ENCODE measurements around the gene STRN3.
"Not testable (repeated sequence)": the region's sequence is repeated elsewhere in the genome, so short reads cannot be mapped to it uniquely, and the experiment has no call there.

The STRN3 gene

DNA sequence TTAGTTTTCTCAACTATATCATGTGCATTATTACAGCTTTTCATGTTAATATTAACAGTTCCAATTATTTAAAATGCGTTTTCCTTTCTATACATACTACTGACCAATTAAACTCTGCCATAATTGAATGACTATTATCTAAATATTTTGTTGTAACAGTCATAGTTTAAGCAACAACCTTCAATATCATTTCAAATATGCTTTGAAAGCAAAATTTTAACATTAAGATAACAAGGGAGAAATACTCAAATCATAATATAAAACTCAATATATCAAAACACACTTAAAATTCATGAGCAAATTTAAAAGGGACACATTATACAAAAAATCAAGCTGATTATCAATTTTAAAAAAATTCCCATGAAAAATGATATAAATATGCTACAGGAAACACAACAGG lies 111.4 kb downstream of the STRN3 start:
- DNase-seq (ENCODE audit: low read depth in 2 of 2), result no peak

DNA sequence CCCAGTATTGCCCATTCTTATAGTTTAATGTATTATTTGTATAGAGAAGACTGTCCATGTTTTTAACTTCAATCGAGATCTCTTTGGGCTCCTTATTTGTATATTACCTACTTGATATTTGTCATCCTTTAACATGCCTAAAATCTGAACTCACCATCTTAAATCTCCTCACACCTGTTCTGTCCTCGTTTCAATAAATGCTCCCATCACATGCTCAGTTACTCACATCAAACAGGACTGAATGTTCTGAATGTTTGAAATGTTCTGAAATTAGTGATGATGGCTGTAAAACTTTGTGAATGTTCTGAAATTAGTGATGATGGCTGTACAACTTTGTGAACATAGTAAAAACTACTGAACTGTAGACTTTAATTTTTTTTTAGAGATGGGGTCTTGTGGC lies 117.4 kb downstream of the STRN3 start:
- DNase-seq (ENCODE audit: low read depth in 2 of 2), result no peak

DNA sequence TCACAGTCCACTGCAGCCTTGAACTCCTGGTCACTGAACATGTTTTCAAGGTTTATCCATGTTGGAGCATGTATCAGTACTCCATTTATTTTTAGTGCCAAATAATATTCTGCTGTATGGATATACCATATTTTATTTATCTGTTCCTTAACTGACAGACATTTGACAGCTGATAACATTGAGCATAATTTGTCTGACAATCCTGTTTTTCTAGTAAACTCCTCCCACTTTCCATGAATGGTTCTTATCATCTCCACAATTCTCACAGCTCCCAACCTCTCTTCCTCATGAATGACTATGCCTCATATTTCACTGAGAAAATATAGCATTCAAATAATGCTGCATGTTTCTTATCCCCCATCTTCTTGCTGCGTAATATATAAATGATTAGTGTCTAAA lies 118.5 kb downstream of the STRN3 start:
- no peak for DNase-seq (ENCODE audit: low read depth in 2 of 2)

DNA sequence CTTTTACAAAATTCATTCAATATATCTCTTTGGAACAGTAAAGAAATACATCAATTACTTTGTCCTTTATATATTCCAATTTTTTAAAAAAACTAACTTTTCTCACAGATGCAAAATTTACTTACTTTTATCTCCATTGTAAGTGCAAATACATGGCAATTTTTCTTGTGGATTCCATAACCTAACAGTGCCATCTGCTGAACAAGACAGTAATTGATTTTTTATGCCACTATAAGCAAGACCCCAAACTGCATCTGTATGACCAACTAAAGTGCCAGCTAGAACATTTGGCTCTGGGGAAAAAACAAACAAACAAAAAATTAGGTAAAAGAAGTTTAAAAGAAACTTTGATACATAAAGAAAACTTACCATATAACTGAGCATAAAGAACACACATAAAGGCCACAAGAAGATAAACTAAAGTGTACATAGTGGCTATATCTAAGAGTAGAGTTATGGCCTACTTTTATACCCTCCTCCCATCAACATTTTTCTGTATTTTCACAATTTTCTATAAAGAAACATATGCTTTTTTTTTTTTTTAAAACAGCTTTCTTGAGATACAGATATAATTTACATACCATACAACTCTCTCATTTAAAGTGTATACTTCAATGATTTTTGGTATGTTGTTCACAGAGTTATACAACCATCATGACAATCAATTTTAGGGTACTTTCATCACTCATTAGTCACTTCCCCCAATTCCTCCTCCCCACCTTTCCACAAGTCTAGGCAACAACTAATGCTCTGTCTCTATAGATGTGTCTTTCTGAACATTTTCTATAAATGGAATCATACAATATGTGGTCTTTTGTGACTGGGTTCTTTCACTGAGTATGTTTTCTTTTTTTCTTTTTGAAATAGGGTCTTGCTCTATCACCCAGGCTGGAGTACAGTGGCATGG lies 119.2 kb downstream of the STRN3 start:
- DNase-seq (ENCODE audit: low read depth in 2 of 2), result no peak

DNA sequence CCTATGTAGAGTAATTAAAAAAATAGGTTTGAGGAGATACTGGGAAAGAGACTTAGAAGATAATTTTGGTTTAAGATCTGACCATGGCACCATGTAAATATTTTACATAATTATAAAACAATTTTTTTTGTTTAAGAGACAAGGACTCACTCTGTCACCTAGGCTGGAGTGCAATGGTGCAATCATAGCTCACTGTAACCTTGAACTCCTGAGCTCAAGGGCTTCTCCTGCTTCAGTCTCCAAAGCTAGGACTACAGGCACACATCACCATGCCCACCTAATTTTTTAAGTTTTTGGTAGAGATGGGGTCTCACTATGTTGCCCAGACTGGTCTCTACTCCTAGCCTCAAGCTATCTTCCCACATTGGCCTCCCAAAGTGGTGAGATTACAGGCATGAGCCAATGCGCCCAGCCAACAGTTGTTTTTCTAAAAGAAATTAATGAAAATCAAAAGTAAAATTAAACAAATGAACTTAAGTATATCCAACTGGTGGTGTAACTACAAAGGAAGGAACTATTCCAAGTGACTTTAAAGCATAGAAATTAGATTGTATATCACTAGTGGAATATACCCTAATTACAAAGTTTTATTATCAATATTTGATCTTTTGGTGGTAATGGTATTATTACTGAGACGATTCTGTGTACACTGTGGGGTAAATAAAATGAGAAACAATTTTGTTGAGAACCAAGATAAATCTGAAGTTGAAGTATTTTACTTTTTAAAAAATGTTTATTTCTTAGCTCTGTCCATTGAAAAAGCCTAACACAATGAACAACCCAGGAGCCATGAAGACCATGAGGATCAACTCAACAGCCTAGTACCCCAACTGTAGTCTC lies 122.7 kb downstream of the STRN3 start:
- no peak for DNase-seq (ENCODE audit: low read depth in 2 of 2)

DNA sequence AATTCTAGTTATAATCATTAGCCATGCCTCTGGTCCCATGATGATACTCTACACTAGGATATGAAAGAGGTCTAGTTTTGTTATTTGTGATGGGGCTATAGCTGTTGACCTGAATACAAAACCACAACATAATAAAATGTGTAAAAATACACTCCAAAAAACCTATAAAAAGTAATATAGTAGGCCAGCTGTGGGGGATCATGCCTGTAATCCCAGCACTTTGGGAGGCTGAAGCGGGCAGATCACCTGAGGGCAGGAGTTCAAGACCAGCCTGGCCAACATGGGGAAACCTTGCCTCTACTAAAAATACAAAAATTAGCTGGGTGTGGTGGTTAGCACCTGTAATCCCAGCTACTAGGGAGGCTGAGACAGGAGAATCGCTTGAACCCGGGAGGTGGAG lies 129.1 kb downstream of the STRN3 start:
- DNase-seq (ENCODE audit: low read depth in 2 of 2), result not testable (repeated sequence)

DNA sequence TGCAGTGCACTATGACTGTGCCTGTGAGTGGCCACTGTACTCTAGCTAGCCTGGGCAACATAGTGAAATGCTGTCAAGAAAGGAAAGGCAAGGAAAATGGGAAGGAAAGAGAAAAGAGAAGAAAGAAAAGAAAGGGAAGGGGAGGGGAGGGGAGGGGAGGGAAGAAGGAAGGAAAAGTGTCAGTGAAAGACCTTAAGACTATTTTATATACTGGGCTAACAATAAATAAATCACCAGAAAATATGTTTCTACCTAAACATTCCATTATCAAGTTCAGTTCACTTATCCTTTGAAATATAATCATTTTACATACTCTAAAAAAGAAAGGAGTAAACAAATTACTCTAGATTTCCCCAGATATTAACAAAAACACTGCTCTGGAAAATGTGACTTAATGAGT lies 129.7 kb downstream of the STRN3 start:
- DNase-seq (ENCODE audit: low read depth in 2 of 2), result no peak

DNA sequence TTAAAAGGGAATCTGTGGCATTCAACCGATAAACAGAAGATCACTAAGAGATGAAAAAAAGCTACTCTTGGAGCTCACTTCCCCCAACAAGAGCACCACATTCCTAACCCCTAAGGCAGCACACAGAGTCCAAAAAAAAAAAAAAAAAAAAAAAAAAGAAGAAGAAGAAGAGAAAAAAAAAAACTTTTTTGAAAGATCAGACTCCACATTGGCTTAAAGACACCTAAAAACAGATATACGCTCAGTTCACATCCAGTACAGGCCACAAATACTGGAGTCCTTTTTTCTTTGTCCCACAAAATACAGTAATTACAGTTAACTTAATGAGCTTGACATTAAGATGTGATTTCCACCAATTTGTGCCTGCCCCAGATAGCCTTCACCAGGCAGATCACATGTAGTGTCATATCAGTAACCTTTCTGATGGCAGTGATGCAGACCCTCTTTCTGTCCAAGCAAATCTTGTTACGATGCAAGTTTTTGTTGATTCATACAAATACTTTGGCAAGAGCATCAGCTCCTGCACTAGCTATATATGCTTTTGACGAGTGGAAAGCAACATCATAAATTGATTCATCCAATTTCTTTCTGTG lies 131.2 kb downstream of the STRN3 start:
- DNase-seq (ENCODE audit: low read depth in 2 of 2), result no peak

DNA sequence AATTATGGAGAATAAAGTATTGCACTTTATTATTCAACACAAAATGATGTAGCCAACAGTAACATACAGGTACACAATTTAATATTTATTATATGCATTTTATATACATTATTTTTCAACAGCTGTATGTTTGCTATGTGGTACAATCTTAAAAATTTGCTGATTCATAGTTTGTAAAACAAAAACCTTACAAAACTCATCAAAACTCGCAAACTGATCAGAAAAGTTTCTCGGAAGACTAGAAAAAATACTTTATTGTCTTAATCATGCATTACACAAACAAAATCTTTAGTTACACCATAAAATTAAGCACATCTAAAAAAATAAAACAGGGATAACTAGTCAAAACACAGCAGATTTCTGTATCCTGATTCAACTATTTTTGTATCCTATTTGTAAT lies 132.4 kb downstream of the STRN3 start:
- DNase-seq (ENCODE audit: low read depth in 2 of 2), result no peak

DNA sequence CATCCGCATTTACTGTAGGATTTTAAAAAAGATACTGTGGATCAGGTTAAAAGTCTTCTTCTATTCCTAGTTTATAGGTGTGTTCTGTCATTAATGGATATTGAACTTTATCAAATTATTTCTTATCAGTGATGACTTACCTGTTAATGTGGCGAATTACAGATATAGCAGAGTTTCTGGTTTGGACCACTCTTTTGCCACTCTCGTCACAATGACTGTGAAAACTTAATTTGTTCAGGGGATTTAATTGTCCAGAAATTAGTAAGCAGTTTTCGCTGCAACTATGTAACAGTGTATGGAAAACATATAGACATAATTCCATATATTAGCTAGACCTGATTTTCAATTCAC lies 137.0 kb downstream of the STRN3 start:
- no peak for DNase-seq (ENCODE audit: low read depth in 2 of 2)

DNA sequence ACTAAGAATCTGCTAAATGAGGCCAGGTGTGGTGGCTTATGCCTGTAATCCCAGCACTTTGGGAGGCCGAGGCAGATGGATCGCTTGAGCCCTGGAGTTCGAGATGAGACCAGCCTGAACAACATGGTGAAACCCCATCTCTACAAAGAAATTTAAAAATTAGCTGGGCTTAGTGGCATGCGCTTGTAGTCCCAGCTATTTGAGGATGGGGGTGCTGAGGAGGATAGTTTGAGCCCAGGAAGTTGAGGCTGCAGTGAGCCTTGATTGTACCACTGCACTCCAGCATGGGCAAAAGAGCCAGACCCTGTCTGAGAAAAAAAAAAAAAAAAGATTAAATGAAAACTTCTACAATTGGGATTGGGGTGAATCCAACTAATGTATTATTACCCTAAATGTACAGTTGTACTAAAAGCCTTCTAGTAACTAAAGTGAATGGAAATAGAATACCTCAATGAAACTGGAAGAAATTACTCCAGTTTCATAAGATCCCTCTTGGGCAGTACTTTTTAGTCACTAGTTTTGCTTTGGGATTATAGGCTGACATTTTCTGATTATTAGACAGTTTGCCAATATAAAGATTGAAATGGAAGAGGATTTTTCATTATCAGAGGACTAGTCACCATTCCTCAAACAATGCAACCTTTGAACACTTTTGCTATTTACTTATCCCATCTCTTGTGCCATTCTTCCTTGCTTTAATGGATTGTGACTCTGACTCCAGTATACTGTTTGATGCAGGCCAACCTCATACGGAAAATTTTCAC lies 137.5 kb downstream of the STRN3 start:
- no peak for DNase-seq (ENCODE audit: low read depth in 2 of 2)

DNA sequence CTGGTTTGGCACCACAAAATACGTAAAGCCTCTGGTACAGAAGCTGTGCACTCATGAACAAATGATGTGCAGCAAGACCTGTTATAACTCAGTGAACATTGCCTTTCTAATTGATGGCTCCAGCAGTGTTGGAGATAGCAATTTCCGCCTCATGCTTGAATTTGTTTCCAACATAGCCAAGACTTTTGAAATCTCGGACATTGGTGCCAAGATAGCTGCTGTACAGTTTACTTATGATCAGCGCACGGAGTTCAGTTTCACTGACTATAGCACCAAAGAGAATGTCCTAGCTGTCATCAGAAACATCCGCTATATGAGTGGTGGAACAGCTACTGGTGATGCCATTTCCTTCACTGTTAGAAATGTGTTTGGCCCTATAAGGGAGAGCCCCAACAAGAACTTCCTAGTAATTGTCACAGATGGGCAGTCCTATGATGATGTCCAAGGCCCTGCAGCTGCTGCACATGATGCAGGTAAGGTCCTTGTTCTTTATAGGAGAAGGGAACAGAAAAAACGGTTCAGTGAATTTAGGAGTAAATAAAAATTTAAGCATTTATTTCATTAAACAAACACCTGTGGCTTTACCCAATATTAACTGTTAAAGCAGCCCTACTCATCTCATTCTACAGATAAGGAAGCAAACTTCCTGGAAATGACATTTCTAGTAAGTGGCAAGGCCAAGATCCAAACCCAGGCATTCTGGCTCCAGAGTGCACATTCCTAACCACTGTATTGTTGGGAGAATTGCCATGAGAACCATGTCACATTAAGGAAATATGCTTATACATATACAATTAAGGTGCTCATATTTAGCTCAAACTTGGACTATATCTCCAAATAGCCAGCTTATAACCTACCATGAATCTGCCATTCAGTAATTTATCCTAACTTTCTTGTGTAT lies 140.1 kb downstream of the STRN3 start:
- no peak for DNase-seq (ENCODE audit: low read depth in 2 of 2)

DNA sequence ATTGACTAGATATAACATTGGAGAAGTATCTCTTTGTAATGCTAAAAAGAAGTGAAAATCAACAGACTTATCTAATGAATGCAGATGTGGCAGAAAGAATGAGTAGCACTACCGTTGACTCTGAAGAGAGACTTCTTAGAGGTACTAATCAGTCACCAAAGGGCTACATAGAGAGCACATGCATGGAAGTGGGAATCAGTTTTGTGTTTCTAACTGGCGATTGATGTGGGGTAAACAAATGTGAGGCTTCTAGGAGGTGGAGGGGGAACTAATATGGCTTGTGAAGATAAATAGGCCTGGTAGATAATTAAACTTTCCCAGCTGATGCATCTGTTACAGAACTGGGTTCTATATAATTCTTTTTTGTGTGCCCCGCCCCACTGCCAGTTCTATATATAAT lies 141.3 kb downstream of the STRN3 start:
- no peak for DNase-seq (ENCODE audit: low read depth in 2 of 2)

DNA sequence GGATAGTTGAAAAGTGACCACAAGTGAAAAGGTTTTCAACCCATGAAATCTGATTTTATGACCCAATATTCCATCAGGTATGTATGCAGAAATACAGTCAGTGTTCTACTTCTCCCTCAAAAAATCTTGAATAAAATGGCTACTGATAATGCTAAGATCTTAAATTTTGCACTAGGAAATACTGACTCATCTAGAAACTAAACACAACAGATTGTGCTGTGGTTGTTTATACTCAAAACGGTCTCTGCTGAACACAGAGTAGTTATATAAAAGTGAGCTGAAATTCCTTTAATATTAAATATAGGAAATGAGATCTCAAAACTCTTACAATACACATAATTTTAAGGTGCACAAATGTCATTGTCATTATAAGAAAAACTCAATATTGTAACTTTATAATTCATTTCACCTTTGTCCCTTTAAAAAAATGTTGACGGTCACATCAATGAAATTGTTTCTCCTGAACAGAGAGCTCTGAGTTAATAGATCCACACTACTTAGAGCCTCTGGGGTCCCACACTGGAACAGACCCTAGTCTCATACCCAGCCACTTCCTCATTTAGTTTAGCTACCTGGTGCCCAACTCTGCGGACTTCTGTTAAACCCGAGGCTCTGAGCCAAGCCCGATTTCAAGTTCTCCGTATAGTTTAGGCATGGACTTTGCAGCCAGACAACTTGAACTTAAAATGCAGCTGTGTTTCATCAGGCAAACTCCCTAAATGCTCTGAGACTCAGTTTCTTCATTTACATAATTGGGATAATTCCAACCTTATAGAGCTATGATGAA lies 142.5 kb downstream of the STRN3 start:
- DNase-seq (ENCODE audit: low read depth in 2 of 2), result no peak

DNA sequence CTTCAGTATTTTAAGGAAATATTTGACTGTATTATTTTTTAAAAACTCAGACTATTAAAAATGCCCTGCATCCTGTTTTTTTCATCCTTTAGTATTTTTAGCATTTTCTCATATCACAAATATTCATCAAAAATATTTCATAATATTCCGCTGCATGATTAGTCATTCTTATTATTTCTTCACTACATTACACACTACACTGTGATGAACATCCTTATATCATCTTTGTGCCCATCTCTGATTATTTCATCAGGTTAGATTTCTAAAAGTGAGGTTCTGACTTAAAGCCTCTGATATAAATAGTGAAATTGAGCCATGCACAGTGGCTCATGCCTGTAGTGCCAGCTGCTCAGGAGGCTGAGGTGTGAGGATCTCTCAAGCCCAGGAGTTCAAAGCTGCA lies 143.7 kb downstream of the STRN3 start:
- no peak for DNase-seq (ENCODE audit: low read depth in 2 of 2)

DNA sequence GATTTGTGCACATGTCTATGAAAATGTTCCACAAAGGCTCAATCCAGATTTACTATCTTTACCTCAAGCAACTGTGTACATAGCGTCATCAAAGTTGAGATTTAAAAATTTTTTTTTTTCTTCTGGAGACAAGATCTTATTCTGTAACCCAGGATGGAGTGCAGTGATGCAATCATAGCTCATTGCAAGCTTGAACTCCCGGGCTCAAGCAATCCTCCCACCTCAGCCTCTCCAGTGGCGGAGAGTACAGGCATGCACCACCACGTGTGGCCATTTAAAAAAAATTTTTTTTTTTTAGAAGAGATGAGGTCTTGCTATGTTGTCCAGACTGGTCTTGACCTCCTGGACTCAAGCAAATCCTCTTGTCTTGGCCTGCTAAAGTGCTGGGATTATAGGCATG lies 149.5 kb downstream of the STRN3 start:
- DNase-seq (ENCODE audit: low read depth in 2 of 2), result no peak

DNA sequence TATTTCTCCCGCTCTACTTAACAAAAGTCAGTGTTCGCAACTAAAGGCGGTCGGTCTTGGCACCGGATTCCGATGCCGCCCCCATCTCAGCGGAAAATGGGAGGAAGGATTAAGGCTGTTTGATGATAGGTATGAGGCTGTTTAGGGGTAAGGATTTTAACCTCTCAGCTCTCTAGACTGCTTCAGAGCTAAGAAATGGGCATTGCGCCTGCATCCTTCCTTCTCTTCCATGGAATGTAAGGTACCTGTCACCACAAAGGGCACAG lies 150.5 kb downstream of the STRN3 start:
- DNase-seq (ENCODE audit: low read depth in 2 of 2), result no peak

DNA sequence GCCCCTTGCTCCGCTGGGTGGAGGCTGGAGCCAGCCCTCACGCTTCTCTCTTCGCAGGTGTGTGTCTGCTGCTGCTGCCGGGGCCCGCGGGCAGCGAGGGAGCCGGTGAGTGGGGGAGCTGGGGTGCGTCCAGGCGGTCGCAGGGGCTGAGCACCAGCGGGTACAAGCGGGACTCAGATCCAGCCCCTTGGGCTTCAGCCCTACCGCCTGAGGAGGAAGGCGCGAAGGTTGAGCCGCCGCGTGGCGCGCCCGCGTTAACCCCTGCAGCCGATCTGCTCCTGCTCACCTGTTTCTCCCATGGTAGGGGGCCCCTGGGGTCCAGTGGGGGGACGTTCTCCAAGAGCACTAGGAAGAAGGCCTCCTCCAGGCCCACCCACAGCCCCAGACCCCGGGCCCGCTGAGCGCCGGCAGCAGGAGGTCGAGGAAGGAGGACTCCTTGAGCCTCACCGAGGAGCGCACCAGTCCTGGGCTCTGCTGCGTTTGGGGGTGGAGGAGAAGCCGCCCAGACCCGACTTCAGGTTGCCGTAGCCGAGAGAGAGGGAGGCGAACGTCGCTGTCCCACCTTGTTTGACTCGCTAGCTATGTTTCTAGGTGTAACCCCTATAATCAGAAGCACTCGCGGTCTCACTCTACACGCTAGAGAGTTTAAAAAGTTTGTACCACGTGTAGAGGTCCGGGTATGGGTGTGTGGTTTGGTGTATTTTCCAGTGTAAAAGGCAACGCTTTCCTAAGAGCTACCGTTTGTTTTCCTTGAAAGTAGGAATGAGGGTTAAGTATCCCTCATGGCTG lies 151.0 kb downstream of the STRN3 start:
- no peak for DNase-seq (ENCODE audit: low read depth in 2 of 2)
